ENCODE data around the gene CAV1. TPM values are rescaled to one million over a fixed set of nuclear protein-coding genes. Genes with fewer than 3 reads are reported as not detected.

The CAV1 gene
- total RNA-seq, 4 donors from 2014 or later: 301 to 490 (median 321) TPM

- H3K9me3 ChIP-seq: no peaks in the 10 kb centered on the region
- TF ChIP-seq POLR2A (IDR thresholded peaks at IDR 0.05): no peak
- no peak for TF ChIP-seq CTCF (IDR thresholded peaks at IDR 0.05)
- H3K4me1 ChIP-seq: peaks cover 26 to 36% of the 10 kb centered on the region in 2 donors
- peak overlapping the region in 2 of 3 donors; percentile 13 to 49 for H3K27ac ChIP-seq
- 62 to 69% methylated on average over 3 of the region's 3 CpGs for WGBS, 2 donors
- no peaks in the 10 kb centered on the region for H3K36me3 ChIP-seq
- no peak for DNase-seq
- no peaks in the 10 kb centered on the region for H3K27me3 ChIP-seq
- intact Hi-C loops (cut with DNase I): no loop called here
- H3K4me3 ChIP-seq (replicated peaks in 1 of 3): no peak overlapping the region
Observed at GRCh38 chr7:116553168-116553964, 28.5 kb downstream of the CAV1 start.

GRCh38 chr7:116554436-116554835, 29.6 kb downstream of the CAV1 start:
- H3K4me1 ChIP-seq: peaks cover 26 to 36% of the 10 kb centered on the region in 2 donors
- no peak for TF ChIP-seq CTCF (IDR thresholded peaks at IDR 0.05)
- no peak for TF ChIP-seq POLR2A (IDR thresholded peaks at IDR 0.05)
- H3K27me3 ChIP-seq: no peaks in the 10 kb centered on the region
- H3K9me3 ChIP-seq: no peaks in the 10 kb centered on the region
- DNase-seq: no peak
- no peak overlapping the region for H3K4me3 ChIP-seq (replicated peaks in 1 of 3)
- peak overlapping the region in 1 of 3 donors; percentile 49 for H3K27ac ChIP-seq
- H3K36me3 ChIP-seq: peaks cover 0 to 5% of the 10 kb centered on the region in 2 donors
- intact Hi-C loops (cut with DNase I): no loop called here

- 71 to 88% methylated on average over 4 of the region's 4 CpGs for WGBS, 2 donors
- H3K4me1 ChIP-seq: peaks cover 27 to 36% of the 10 kb centered on the region in 2 donors
- DNase-seq: no peak
- H3K27ac ChIP-seq: peak overlapping the region in 1 of 3 donors; percentile 2
- no peaks in the 10 kb centered on the region for H3K9me3 ChIP-seq
- no peak overlapping the region for H3K4me3 ChIP-seq (replicated peaks in 1 of 3)
- no peak for TF ChIP-seq POLR2A (IDR thresholded peaks at IDR 0.05)
- TF ChIP-seq CTCF (IDR thresholded peaks at IDR 0.05): no peak
- intact Hi-C loops (cut with DNase I): no loop called here
- no peaks in the 10 kb centered on the region for H3K27me3 ChIP-seq
- peaks cover 0 to 7% of the 10 kb centered on the region in 2 donors for H3K36me3 ChIP-seq
Observed at GRCh38 chr7:116554911-116555310, 30.1 kb downstream of the CAV1 start.

GRCh38 chr7:116557066-116557585, 32.3 kb downstream of the CAV1 start:
- DNase-seq: no peak
- TF ChIP-seq POLR2A (IDR thresholded peaks at IDR 0.05): no peak
- TF ChIP-seq CTCF (IDR thresholded peaks at IDR 0.05): no peak
- intact Hi-C loops (cut with DNase I): no loop called here
- H3K27ac ChIP-seq: peak overlapping the region in 1 of 3 donors; percentile 25
- H3K27me3 ChIP-seq: no peaks in the 10 kb centered on the region
- H3K4me3 ChIP-seq (replicated peaks in 1 of 3): no peak overlapping the region
- H3K4me1 ChIP-seq: peaks cover 31 to 36% of the 10 kb centered on the region in 2 donors
- peaks cover 0 to 10% of the 10 kb centered on the region in 2 donors for H3K36me3 ChIP-seq
- H3K9me3 ChIP-seq: no peaks in the 10 kb centered on the region
- 85% methylated on average over 3 of the region's 3 CpGs for WGBS, 2 donors

GRCh38 chr7:116557901-116558300, 33.1 kb downstream of the CAV1 start:
- Histone ChIP-seq H3K27me3 (no peaks in the 10 kb centered on the region), H3K27ac (peak overlapping the region in 1 of 3 donors; percentile 25), H3K36me3 (peaks cover 0 to 10% of the 10 kb centered on the region in 2 donors), H3K4me3 (replicated peaks in 1 of 3) (no peak overlapping the region), H3K9me3 (no peaks in the 10 kb centered on the region), H3K4me1 (peaks cover 26 to 31% of the 10 kb centered on the region in 2 donors)
- TF ChIP-seq POLR2A (IDR thresholded peaks at IDR 0.05): no peak
- no peak for TF ChIP-seq CTCF (IDR thresholded peaks at IDR 0.05)
- DNase-seq: no peak
- intact Hi-C loops (cut with DNase I): no loop called here
- 84 to 88% methylated on average over 4 of the region's 4 CpGs for WGBS, 2 donors

All from thyroid gland (tissue), 4 donors.